A549 (cell line): ENCODE results near the gene ZBTB38.
A peak's percentile ranks its signal among the peaks of the same experiment; 100 is the strongest.

Source experiments
- BHLHE40 ChIP-seq: IDR thresholded peaks from 2 replicates; pipeline ENCODE4 v1.6.1; 2012; ENCODE audit warnings: low read depth, low read length, inconsistent platforms
- CTCF ChIP-seq: fragments of >200 bp; sonication (Bioruptor Twin); formaldehyde crosslinking; IDR thresholded peaks from 3 replicates; pipeline ENCODE4 v1.5.1; 2016
- EHMT2 ChIP-seq: fragments of 200-600 bp; sonication (generic); IDR thresholded peaks from 2 replicates; pipeline ENCODE4 v1.6.1; 2016; ENCODE audit warnings: antibody characterized with exemption, low read depth, mild to moderate bottlenecking, moderate library complexity
- ELK1 ChIP-seq: fragments of 150-350 bp; IDR thresholded peaks from 2 replicates; pipeline ENCODE4 v1.6.1; 2014; ENCODE audit warnings: low read depth, mild to moderate bottlenecking, low read length
- EP300 ChIP-seq, 2 experiments: fragments of >200 bp; sonication (Bioruptor Twin); formaldehyde crosslinking; IDR thresholded peaks; 2 replicates in 1 of 2; 3 replicates in 1 of 2; pipeline ENCODE4 v1.6.1; 2016 to 2017
- ESRRA ChIP-seq: fragments of 150-350 bp; IDR thresholded peaks from 2 replicates; pipeline ENCODE4 v1.6.1; 2014; ENCODE audit warnings: mild to moderate bottlenecking, low read length, borderline replicate concordance
- HDAC2 ChIP-seq: fragments of 200-600 bp; sonication (generic); IDR thresholded peaks from 2 replicates; pipeline ENCODE4 v1.6.1; 2016
- MYC ChIP-seq: IDR thresholded peaks from 2 replicates; pipeline ENCODE4 v1.6.1; 2012; ENCODE audit warnings: mild to moderate bottlenecking, inconsistent platforms, low read length, improper control_type of control experiment, borderline replicate concordance
- NPAS2 ChIP-seq: fragments of 250-450 bp; sonication (Bioruptor Pico); IDR thresholded peaks from 2 replicates; pipeline ENCODE4 v1.8.0; 2022; ENCODE audit warnings: mild to moderate bottlenecking, moderate library complexity, borderline replicate concordance
- POLR2A ChIP-seq: IDR thresholded peaks from 2 replicates; pipeline ENCODE4 v1.6.1; 2012; ENCODE audit warnings: mild to moderate bottlenecking, low read length

- no peak for TF ChIP-seq MYC
- TF ChIP-seq BHLHE40, result no peak
- TF ChIP-seq EP300 (IDR thresholded peaks at IDR 0.05), result peak in 1 of 2 experiments; percentile 57; a peak in 2 of 5 replicates
- TF ChIP-seq ESRRA, result no peak
- no peak for TF ChIP-seq POLR2A
- no peak for TF ChIP-seq EHMT2
- no peak for TF ChIP-seq CTCF
- 0 out of 2 replicates have a peak, but pooled peaks have one; percentile 11 for TF ChIP-seq NPAS2 (CRISPR knock-in tag)
- no peak for TF ChIP-seq HDAC2
- TF ChIP-seq ELK1, result no peak
These were observed 38.7 kb downstream of the ZBTB38 start for GRCh38 chr3:141407047-141407446.
